ENCODE measurements around the gene ZAP70.
A peak's percentile ranks its signal among the peaks of the same experiment; 100 is the strongest.

The ZAP70 gene

DNA sequence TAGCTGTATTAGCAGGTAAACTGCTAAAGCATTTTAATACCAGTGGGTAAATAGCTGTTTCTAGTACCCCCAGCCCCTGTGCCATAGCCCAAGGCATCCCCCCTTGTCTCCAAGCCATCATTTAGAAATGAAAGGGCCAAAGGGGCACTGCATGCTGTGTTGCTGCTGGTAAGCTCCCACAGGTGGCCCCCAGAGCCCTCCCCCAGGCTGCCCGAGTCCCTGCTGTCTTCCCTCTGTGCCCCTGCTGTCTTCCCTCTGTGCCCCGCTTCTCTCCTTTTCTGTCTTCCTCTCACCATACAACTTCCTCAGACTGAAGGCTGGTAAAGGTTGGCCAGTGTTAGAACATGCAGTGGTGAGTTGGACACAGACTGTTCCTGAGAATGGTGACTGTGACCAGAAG, 42.1 kb downstream of the ZAP70 start:
- no peak for DNase-seq

GRCh38 chr2:97757062-97757461, 43.7 kb downstream of the ZAP70 start:
- DNase-seq = no peak

- DNase-seq = no peak
Observed at GRCh38 chr2:97758131-97758705, 44.8 kb downstream of the ZAP70 start.

DNA sequence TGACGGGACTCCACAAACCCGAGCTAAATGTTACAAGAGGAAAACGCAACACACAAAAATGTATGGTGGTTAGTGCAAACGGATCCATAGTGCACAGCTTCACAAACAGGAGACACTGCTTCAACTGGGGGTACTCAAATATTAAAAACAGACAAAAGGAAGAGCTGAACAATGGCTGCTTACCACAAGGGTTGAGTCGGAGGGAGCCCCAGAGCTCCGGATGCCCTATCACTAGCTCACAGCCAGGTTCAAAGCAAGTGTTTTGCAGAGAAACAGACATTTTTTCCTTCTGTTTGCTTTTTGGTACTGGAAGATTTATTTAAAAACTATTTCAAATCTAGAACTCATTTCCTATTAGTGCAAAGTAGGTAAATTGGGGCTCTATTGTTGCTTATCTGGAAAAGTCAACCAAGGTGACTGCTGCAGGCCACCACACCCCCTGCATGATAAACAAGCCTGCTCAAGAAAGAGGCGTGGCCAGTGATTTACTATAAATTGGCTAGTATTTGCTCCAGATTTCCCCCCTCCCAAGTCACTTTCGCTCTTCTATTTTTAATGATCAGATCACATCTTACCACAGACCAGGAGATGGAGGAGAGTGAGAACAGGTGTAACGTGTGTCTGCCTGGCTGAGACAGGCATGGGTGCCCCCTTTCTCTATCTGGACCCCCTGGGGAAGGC, 46.5 kb downstream of the ZAP70 start:
- DNase-seq = no peak

DNA sequence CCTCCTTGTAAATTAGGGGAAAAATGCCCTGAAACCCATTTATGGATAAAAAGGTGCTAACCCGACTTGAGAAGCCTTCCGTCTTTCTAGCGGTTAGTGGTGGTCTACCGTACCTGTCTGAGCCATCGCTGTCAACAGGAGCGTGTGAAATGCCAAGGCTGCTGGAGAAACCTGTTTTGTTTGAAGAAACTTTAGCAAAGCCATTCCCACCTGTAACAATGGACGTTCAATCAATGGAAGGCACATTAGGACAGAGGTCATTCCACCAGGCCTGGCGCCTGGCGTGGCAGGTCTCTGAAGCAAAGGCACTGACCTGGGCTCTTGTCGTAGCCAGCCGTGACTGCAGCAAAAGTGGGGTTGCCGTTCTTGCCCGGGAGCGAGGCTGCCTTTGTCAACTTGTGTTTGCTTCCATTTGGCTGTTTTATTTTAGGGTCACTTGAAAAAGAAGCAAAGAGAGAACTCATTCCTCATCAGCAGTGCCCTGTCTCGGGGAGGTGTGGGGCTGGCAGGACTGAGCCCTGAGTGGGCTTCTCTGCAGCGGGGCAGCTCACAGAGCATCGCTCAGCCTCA, 47.2 kb downstream of the ZAP70 start:
- DNase-seq = no peak

- DNase-seq = peak; percentile 26
Observed at GRCh38 chr2:97761192-97761591, 47.8 kb downstream of the ZAP70 start.

- no peak for DNase-seq
Observed at GRCh38 chr2:97763176-97763845, 49.9 kb downstream of the ZAP70 start.

DNA sequence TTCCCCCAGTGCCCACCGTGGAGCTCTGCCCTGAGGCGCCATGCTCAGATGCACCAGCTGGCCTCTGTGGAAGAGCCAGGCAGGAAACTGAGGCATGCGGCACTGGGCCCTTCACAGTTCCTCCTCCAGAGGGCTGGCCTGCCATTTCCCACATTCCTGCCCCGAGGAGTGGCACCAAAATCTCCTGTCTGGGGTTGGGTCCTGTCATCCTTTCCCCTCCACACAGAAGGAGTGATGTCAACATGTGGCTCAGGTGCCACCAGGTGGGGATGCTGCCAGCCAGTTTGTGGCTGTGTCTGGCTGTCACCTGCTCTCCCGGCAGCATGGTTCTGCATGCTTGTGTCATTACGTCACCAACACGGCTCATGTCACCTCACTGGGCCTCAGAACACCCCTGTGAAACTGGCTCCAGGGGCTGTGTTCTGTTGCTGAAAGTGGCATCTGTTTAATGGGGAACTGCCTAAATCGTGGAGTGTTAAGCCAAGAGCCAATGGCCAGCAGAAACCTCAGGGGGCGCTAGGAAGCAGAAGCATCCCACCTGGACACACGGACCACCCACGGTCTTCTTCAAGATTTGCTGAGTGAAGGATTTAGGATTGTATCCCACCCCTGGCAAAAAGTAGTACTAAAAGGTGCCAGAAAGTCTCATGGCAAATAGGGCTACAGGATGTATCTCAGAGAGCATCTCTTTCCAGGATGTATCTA, 51.3 kb downstream of the ZAP70 start:
- DNase-seq = no peak

DNA sequence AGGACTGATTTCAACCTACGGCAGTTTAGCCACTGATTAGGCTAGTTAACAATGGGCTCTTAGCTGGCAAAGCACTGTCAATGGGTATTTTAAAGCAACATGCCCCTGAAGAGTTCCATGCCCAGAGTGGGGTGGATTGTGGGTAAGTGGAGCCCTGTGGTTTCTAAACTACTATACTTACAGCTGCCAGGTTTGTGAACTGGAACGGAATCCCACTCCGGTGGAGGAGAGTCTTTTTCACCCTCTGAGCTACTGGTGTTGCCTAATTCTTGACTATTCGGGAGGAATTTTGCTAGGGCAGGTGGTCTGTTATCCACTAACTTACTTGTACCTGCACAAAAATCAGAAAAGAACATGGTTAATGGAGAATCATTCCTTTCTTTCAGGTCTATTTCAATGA, 52.6 kb downstream of the ZAP70 start:
- no peak for DNase-seq

- DNase-seq = no peak
Observed at GRCh38 chr2:97766567-97766966, 53.2 kb downstream of the ZAP70 start.

DNA sequence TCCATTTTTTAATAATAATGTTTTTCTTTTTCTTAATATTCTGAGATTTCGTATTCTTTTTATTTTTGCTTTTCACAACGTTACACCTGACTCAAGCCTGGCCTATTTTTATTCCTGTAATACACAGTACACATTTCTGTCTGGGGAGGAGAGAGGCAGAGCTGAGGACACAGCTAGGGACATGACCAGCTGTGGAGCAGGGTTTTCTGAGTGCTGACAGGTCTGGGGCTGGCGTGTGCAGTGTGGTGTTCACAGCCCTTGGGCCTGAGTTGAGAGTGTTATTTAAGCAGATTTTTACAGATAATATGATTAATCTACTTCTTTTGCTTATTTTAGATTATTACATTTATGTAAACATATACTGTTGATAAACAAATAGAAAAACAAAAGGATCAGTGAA, 55.9 kb downstream of the ZAP70 start:
- DNase-seq = no peak

GRCh38 chr2:97769711-97770110, 56.3 kb downstream of the ZAP70 start:
- DNase-seq = no peak

DNA sequence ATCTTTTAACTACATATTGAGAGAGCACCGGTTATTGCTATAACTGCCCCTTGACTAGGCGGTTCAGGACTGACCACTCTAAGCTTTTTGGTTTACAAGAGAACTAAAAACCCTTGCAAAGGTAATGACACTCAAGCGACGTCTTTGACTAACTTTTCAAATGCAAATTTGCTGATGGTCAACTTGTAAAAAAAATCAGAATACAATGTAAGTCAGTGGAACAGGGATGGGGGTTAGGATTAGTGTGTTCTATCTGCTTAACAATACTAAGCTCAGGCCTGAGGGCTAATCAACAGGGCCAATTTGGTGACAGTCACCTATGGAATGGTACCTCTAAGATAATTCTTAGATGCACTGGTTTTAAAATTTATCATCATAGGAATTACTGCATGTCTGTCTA, 57.1 kb downstream of the ZAP70 start:
- DNase-seq = no peak

DNA sequence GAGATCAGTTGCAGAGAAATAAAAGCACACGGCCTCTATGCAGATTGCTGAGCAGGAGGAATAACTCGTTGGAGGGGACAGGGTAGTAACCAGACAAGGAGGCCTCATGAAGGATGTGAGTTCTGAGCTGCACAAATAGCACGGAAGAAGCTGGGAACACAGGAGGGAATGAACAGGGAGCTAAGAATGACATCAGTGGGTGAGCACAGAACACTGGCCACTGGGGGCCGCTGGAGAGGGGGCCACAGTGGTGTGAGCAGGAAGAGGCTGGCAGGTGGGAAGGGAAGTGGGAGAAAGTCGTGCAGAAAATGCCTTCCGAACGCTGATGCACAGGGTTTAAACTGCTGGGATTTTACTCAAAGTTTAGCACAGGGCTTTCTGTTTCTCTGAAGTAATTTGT, 61.0 kb downstream of the ZAP70 start:
- no peak for DNase-seq

DNA sequence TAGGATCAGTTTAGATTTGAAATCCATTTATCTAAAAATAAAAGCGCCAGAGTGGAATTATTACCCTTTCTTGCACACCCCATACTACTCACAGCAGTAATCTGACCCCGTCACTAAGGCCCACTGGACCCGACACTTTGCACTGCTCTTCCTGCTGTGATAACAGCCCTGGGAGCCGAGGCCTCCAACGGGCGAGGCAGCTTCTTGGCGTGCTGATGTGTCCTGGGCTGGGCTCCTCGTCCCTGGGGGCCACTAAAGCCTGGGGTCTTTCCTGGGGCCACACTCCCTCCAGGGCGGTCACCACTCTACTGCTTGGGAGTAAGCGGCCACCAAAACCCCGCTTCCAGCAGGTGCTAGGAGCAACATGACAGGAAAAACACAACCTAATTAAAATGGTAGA, 61.7 kb downstream of the ZAP70 start:
- no peak for DNase-seq

- no peak for DNase-seq
Observed at GRCh38 chr2:97779141-97779540, 65.8 kb downstream of the ZAP70 start.

GRCh38 chr2:97781981-97782380, 68.6 kb downstream of the ZAP70 start:
- no peak for DNase-seq

- no peak for DNase-seq
Observed at GRCh38 chr2:97784953-97785352, 71.6 kb downstream of the ZAP70 start.

DNA sequence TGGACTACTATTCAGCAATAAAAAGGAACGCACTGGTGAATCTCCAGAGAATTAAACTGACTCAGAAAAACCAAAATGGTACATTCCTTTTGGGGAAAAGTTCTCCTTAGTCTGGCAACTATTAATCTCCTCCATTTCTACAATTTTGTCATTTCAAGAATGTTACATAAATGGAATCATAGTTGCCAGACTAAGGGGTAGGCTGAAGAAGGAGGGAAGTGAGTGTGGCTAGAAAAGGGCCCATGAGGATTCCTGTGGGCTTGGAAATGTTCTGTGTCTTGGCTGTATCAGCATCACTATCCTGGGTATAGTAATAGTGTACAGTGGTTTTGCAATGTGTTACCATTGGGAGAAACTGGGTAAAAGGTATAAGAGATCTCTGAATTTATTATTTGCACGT, 72.4 kb downstream of the ZAP70 start:
- DNase-seq = no peak

DNA sequence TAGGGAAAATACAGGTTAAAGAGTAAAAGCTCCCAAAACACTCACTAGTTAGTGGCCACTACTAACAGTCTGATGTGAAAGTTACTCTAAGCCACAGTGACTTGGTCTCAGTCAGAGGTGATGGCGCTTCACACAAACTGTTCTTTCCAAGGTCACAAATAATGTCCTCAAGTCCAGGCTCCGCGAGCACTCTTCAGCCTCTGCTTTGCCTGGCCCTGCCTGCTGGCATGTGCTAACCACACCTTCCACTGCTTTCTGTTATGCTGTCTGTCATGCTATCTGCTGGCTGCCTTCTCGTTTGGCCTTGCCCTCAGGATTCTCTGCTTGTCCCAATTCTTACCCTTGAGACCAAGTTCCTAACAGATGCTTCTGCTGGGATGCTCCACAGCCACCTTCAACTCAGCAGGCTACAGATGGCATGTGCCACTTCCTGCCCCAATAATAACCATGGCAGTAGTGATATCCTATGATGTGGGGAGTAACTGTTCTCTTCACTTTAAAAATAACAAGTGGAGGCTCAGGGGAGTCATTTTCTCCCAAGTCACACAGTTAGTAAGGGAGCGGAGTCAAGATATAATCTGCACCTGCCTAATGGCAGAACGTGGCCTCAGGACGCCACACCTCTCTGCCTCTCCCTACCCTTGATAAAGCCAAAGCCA, 75.7 kb downstream of the ZAP70 start:
- no peak for DNase-seq

Data from activated CD4-positive, alpha-beta T cell treated with anti-CD3 and anti-CD28 coated beads for 1 hour (primary cell).